Activated gamma-delta T cell treated with anti-CD3 and anti-CD28 coated beads, Interleukin-2, amount 50 U/mL, for 16 hours (primary cell): ENCODE data around the gene AGBL1.

Experiments used
- DNase-seq: peaks from one replicate; pipeline ENCODE4 v3.0.0-alpha.2; 2020; ENCODE audit warnings: low read depth

AGBL1 gene

DNA sequence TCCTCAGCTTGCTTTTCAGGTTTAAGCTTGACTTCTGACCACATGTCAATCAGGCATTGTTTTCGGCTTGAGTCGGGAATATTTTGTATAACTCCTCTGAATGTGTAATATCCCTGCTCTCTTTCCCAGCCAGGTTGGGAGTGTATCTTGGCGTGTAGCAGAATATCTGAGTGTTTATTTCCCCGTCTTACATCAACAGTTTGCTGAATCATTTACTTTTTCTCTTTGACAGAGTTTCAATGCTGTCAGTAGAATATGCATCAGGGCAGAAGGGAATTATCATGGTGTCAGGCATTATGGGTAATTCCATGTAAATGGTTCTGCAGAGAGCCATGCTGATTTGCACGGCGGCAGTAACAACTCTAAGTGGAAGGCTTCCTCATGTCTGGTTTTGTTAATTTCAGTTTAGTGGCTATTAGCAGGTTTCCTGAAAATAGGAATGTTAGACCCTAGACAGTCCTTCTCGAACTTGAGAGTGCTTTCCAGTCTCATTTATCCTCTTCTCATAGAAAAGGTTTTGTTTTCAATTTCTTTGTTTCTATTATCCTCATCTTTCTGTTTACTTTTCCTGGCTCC, 566.3 kb downstream of the AGBL1 start:
- DNase-seq, result no peak

GRCh38 chr15:86647810-86648440, 568.3 kb downstream of the AGBL1 start:
- no peak for DNase-seq

DNA sequence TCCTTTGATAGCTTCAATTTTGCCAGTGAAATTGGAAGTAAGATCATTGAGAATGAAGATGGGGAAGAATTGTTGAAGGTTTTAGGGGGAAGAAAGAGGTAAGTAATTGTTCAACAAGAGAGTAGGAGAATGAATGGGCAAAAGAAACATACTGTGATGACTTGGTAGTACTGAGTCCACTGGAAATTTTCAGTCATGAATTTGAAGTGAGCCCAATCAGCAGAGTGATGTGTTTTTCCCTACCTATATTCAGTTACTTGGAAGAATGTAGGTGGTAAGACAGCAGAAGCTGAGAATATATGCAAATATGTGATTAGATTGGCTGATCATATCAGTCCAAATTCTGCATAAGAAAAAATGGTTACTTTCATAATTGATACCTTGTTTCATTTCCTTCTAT, 569.6 kb downstream of the AGBL1 start:
- DNase-seq, result no peak

- no peak for DNase-seq
Measured at GRCh38 chr15:86650094-86650493, 570.4 kb downstream of the AGBL1 start.

DNA sequence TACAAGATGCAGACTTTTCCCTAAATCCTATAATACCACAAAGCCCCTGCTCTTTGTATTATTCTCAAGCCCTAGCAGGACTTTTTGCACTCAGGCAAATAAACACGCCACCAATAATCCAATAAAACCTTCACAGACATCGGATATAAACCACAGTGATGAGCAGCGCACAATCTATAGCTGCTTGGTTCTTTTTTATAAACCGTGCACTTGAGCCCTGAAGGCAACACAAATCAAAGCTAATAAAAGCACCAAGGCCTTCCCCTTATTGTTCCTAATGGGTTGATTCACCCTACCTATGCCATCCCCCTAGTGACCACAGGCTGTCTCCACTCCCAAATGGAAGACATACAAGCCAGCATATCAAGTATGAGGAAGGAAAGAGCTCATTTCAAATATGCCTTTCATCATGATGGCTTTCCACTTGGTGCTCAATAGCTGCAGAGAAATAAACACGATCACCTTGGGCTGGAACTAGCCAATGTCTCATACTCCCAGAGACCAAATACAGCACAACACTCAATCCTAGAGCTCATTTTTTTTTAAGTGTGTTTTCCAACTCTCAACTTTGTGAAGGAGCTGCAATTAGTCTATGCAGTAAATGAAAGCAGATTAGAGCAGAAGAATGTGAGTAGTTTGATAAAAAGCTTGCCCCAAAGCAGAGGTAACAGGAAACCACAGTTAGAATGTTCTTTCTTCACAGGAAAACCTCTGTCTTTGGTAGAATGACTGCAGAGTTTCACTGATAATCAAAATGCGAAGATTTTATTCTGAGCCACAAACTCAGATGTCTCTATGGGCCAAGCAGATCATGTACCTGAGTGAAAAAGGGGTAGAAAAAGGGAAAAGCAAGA, 573.9 kb downstream of the AGBL1 start:
- no peak for DNase-seq

DNA sequence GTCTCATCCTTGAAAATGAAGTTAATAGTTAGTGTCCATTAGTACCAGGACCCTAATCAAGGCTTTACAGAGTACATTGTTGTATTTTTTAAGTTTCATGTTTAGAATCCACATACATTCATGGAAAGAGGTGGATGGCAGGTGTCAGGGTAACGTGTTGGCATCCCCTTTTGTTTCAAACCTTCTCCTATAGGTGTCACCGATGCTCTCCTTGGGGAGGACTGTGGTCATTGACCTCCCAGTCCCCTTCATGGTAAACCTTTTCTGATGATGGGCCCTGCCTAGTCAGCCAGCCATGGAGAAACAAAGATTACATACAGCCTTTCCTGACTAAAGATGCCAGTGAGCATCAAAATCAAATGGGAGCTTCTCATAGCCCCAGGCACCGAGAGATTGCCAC, 574.8 kb downstream of the AGBL1 start:
- DNase-seq, result no peak

GRCh38 chr15:86657305-86657704, 577.6 kb downstream of the AGBL1 start:
- DNase-seq, result no peak

GRCh38 chr15:86659724-86660411, 580.2 kb downstream of the AGBL1 start:
- no peak for DNase-seq

GRCh38 chr15:86661580-86661979, 581.9 kb downstream of the AGBL1 start:
- DNase-seq, result no peak

- no peak for DNase-seq
Measured at GRCh38 chr15:86663304-86663703, 583.6 kb downstream of the AGBL1 start.

- no peak for DNase-seq
Measured at GRCh38 chr15:86663979-86664378, 584.3 kb downstream of the AGBL1 start.

DNA sequence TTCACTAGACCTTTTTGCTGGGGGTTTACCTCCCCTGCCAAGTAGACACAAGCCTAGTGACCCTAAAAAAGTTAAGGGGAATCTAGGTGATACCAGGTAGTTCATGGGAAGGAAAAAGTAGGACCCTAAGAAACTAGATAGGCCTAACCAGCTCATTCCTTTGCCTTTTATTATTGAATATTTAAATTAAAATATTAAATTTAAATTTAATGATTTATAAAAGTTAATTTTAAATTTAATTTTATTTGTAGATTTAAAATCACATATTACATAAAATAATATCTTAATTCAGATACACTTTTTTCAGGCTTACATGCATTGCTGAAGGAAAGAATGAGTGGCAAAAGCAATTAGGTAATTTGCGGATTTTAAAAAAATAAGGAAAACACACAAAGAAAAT, 584.9 kb downstream of the AGBL1 start:
- no peak for DNase-seq

GRCh38 chr15:86676002-86676401, 596.3 kb downstream of the AGBL1 start:
- DNase-seq, result no peak

DNA sequence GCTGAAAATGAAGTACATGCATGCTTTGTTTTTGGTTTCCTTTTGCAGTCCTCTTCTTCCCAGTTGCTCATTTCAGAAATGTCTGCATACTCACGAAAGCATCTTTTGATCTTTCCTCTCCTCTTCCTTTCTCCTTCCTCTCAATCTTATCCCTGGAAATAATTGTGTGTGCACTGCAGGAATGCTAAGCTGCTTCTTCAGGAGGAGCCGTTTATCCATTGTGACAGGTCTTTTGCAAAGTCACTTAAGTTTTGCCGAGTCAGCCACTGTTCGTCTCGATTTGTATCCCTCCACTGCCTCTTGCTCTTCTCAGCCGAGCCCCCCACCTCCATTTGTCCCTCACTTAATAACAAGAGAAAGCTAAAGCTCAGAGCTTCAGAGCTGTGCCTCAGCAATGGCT, 597.6 kb downstream of the AGBL1 start:
- DNase-seq, result no peak

- DNase-seq, result no peak
Measured at GRCh38 chr15:86685263-86685662, 605.6 kb downstream of the AGBL1 start.

DNA sequence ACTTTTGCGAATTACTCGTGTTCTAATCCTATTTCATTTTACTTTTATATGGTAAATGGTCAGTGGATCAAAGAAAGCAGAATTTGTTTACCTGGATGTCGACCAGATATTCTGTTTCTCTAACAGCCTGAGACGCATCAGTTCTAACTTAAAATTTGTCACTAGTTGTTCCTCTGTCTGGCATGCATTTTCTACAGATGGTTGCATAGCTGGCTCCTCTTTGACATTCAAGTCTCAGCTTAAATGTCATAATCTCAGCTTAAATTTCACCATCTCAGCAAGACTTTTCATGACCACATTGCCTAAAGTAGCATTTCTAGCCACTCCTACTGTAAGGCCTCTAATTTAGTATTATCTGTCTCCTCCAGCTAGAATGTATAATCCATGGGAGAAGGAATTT, 609.3 kb downstream of the AGBL1 start:
- DNase-seq, result no peak

GRCh38 chr15:86690566-86690965, 610.9 kb downstream of the AGBL1 start:
- no peak for DNase-seq

GRCh38 chr15:86691091-86691663, 611.5 kb downstream of the AGBL1 start:
- no peak for DNase-seq

GRCh38 chr15:86700864-86701610, 621.4 kb downstream of the AGBL1 start:
- DNase-seq, result no peak

GRCh38 chr15:86701611-86701963, 621.9 kb downstream of the AGBL1 start:
- no peak for DNase-seq

- DNase-seq, result no peak
Measured at GRCh38 chr15:86706813-86707212, 627.1 kb downstream of the AGBL1 start.

- DNase-seq, result no peak
Measured at GRCh38 chr15:86711476-86711875, 631.8 kb downstream of the AGBL1 start.
